Endodermal cell (in vitro differentiated cells): Measurements from ENCODE around the gene ITGB7. TPM values are rescaled to one million over a fixed set of nuclear protein-coding genes. Genes with fewer than 3 reads are reported as not detected.

Experiments
- DNase-seq: peaks from one replicate; pipeline ENCODE4 v3.0.0-alpha.2; 2017
- H3K27ac ChIP-seq: 2 replicates; pipeline ENCODE4 v1.5.1; 2013; ENCODE audit warnings: mild to moderate bottlenecking, low read depth, low read length, moderate library complexity
- H3K27me3 ChIP-seq: 2 replicates; pipeline ENCODE4 v1.6.1; 2013; ENCODE audit warnings: mild to moderate bottlenecking, low read length, moderate library complexity; ENCODE audit not compliant: insufficient read depth, control insufficient read depth, poor library complexity, severe bottlenecking
- H3K36me3 ChIP-seq: 2 replicates; pipeline ENCODE4 v1.7.0; 2013; ENCODE audit warnings: mild to moderate bottlenecking, low read length, moderate library complexity; ENCODE audit not compliant: control insufficient read depth, insufficient read depth
- H3K4me1 ChIP-seq: one replicate; pipeline ENCODE4 v1.7.0; 2013; ENCODE audit warnings: low read length; ENCODE audit not compliant: control insufficient read depth, insufficient read depth
- H3K4me3 ChIP-seq: 2 replicates; pipeline ENCODE4 v1.5.1; 2013; ENCODE audit warnings: mild to moderate bottlenecking, low read length, moderate library complexity
- H3K9ac ChIP-seq: 2 replicates; pipeline ENCODE4 v1.6.1; 2013; ENCODE audit warnings: mild to moderate bottlenecking, low read length, moderate library complexity; ENCODE audit not compliant: poor library complexity, severe bottlenecking; ENCODE audit errors: extremely low read depth
- H3K9me3 ChIP-seq: 2 replicates; pipeline ENCODE4 v1.6.1; 2013; ENCODE audit warnings: mild to moderate bottlenecking, low read length, moderate library complexity; ENCODE audit not compliant: control insufficient read depth
- H3K27ac Mint-ChIP-seq: 2 replicates; pipeline ENCODE4 v1.8.0; 2020; ENCODE audit warnings: mixed read lengths
- H3K27me3 Mint-ChIP-seq: 2 replicates; pipeline ENCODE4 v1.8.0; 2021; ENCODE audit warnings: mild to moderate bottlenecking, mixed read lengths; ENCODE audit not compliant: insufficient read depth
- H3K36me3 Mint-ChIP-seq: 2 replicates; pipeline ENCODE4 v1.8.0; 2020; ENCODE audit warnings: low read depth, mixed read lengths
- H3K4me1 Mint-ChIP-seq: 2 replicates; pipeline ENCODE4 v1.8.0; 2020; ENCODE audit warnings: mixed read lengths
- H3K4me3 Mint-ChIP-seq: 2 replicates; pipeline ENCODE4 v1.8.0; 2020; ENCODE audit warnings: mild to moderate bottlenecking, moderate library complexity, mixed read lengths
- H3K9me3 Mint-ChIP-seq: 2 replicates; pipeline ENCODE4 v1.8.0; 2020; ENCODE audit warnings: mild to moderate bottlenecking, mixed read lengths
- WGBS, 2 experiments: methylation state at CpG; one replicate each; pipeline versions ENCODE4 v1.1.5 to v1.1.7; 2013; ENCODE audit warnings: missing lambda C conversion rate in 2 of 2, mixed read lengths in 1 of 2; ENCODE audit not compliant: insufficient coverage in 1 of 2, insufficient read length in 1 of 2; 5-methylcytosine and 5-hydroxymethylcytosine counted together
- total RNA-seq, 2 donors: library from RNA; stranded (reverse); fragmentation: NEBNext Ultra II Directional in 1 of 2; extraction: Animal tissue kit (Norgen Biotek cat#: 25700) in 1 of 2; gene quantifications; 2 replicates in 1 of 2; 3 replicates in 1 of 2; pipeline ENCODE4 v1.2.1, GENCODE V29; 2021
- TF ChIP-seq, protein P1 (sequence below): fragments of 200-600 bp; sonication (generic); conservative IDR thresholded peaks from 2 replicates; pipeline ENCODE4 v1.5.0; 2021; ENCODE audit warnings: antibody characterized with exemption, mild to moderate bottlenecking

ITGB7 gene
- total RNA-seq, 2 donors from 2014 or later = 1.4 TPM

DNA sequence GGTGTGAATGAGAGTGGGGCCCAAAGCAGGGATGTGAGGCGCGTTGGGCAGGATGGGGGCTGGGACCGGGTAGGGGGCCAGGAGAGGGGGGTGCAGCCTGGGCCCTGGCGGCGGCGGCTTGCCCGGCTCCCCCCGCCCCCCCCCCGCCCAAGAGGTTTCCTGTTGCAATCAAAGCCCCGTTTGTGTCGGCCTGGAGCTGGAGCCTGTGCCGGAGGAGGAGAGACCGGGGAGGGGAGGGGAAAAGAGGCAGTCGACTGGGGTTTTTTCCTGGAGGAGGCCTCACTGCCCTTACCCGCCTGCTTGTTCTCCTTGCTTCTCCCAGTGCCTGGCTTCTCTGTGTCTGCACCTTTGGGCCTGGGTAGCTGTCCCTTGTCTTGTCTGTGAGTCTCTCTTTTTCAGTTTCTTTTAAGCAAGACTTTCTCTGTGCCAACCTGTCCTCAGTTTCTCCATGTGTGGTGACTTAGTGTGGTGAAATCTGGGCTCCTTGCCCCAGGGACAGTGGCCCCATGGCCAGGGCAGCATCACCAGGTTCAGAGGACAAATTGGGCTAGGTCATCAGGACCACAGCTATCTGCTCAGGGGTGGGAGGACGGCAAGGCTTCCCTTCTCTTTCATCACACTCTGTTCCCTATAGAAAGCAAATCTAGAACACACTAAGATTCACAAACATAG lies 16.5 kb upstream of the ITGB7 start:
- H3K9ac ChIP-seq = no peak overlapping the region
- H3K27ac Mint-ChIP-seq = peak overlapping the region; percentile 74

DNA sequence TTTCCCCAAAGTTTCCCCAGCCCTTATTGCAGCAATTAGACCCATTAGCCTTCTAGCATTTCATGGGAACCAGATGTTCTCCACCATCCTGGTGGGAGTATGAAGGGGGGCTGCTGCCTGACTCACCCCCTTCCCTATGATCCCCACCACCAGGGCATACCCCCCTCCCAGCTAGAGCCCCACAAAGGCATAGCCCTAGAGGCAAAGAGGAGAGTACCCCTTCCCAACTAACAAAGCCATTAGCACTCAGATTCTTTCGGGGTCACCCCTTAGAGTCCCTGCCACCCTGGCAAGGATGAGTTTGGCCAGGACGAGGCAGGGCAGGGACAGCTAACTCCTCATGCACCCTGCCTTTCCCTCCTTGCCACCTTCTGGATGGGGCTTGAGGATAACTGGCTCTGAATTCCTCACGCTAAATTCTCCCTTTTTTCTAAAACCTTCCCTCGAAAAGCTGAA lies 15.8 kb upstream of the ITGB7 start:
- no peak overlapping the region for H3K27ac Mint-ChIP-seq
- WGBS, 2 experiments = 45 to 52% methylated on average over 3 to 4 of the region's 4 CpGs
- H3K36me3 ChIP-seq = no peaks in the 10 kb centered on the region
- TF ChIP-seq, protein P1, sequence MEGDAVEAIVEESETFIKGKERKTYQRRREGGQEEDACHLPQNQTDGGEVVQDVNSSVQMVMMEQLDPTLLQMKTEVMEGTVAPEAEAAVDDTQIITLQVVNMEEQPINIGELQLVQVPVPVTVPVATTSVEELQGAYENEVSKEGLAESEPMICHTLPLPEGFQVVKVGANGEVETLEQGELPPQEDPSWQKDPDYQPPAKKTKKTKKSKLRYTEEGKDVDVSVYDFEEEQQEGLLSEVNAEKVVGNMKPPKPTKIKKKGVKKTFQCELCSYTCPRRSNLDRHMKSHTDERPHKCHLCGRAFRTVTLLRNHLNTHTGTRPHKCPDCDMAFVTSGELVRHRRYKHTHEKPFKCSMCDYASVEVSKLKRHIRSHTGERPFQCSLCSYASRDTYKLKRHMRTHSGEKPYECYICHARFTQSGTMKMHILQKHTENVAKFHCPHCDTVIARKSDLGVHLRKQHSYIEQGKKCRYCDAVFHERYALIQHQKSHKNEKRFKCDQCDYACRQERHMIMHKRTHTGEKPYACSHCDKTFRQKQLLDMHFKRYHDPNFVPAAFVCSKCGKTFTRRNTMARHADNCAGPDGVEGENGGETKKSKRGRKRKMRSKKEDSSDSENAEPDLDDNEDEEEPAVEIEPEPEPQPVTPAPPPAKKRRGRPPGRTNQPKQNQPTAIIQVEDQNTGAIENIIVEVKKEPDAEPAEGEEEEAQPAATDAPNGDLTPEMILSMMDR = no peak
- peak; percentile 74 for DNase-seq
- peak overlapping the region; percentile 28 for H3K4me3 Mint-ChIP-seq
- no peaks in the 10 kb centered on the region for H3K9me3 Mint-ChIP-seq
- H3K36me3 Mint-ChIP-seq = peaks cover 4% of the 10 kb centered on the region
- no peak overlapping the region for H3K4me3 ChIP-seq
- H3K27me3 ChIP-seq = peaks cover 20% of the 10 kb centered on the region
- H3K4me1 Mint-ChIP-seq = peaks cover 53% of the 10 kb centered on the region
- no peaks in the 10 kb centered on the region for H3K9me3 ChIP-seq
- peaks cover 31% of the 10 kb centered on the region for H3K27me3 Mint-ChIP-seq
- H3K4me1 ChIP-seq = peaks cover 15% of the 10 kb centered on the region
- no peak overlapping the region for H3K9ac ChIP-seq
- no peak overlapping the region for H3K27ac ChIP-seq

More for the DNA sequence above, 16.5 kb upstream of the ITGB7 start:
- TF ChIP-seq, protein P1 = no peak
- Mint-ChIP-seq H3K4me1 (peaks cover 46% of the 10 kb centered on the region), H3K36me3 (peaks cover 4% of the 10 kb centered on the region), H3K27me3 (peaks cover 25% of the 10 kb centered on the region), H3K4me3 (peak overlapping the region; percentile 28), H3K9me3 (no peaks in the 10 kb centered on the region)
- H3K27me3 ChIP-seq = peaks cover 13% of the 10 kb centered on the region
- WGBS, 2 experiments = 33% methylated on average over 3 to 11 of the region's 16 CpGs
- peaks cover 15% of the 10 kb centered on the region for H3K4me1 ChIP-seq
- H3K9me3 ChIP-seq = no peaks in the 10 kb centered on the region
- DNase-seq = peak; percentile 84
- no peaks in the 10 kb centered on the region for H3K36me3 ChIP-seq
- H3K4me3 ChIP-seq = no peak overlapping the region
- no peak overlapping the region for H3K27ac ChIP-seq

DNA sequence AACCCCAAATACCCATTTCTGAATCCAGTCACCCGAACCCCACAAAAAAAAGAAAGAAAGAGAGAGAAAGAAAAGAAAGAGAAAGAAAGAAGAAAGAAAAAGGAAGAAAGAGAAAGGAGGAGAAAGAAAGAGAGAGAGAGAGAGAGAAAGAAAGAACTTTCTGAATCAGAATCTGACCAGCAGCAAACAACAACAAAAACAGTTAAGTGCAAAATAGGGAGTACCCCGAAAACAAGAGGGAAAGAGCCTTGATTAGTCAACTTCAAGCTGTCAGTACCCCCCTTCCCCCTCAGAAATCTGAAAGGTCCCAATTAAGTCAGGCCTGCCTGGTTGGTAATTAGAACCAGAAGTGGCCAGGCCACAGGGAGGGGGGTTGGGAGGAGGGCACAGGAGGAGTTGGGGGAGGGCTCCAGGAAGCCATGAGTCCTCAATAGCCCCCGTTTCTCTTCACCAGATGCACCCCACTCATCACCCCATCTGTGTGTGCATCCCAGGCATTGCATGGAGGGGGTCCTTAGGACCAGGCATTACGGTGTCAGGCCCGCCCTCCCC lies 15.2 kb upstream of the ITGB7 start:
- Histone ChIP-seq H3K9ac (no peak overlapping the region), H3K36me3 (no peaks in the 10 kb centered on the region), H3K27me3 (peaks cover 21% of the 10 kb centered on the region), H3K4me1 (peaks cover 18% of the 10 kb centered on the region), H3K4me3 (peak overlapping the region; percentile 45), H3K9me3 (no peaks in the 10 kb centered on the region), H3K27ac (no peak overlapping the region)
- Mint-ChIP-seq H3K27ac (no peak overlapping the region), H3K9me3 (no peaks in the 10 kb centered on the region), H3K36me3 (peaks cover 4% of the 10 kb centered on the region), H3K4me3 (peak overlapping the region; percentile 69), H3K4me1 (peaks cover 59% of the 10 kb centered on the region), H3K27me3 (peaks cover 34% of the 10 kb centered on the region)
- DNase-seq = peak; percentile 60
- 17 to 37% methylated on average over 1 to 3 of the region's 5 CpGs for WGBS, 2 experiments
- TF ChIP-seq, protein P1 = no peak
